ENCODE results near the gene OR2A12.

DNA sequence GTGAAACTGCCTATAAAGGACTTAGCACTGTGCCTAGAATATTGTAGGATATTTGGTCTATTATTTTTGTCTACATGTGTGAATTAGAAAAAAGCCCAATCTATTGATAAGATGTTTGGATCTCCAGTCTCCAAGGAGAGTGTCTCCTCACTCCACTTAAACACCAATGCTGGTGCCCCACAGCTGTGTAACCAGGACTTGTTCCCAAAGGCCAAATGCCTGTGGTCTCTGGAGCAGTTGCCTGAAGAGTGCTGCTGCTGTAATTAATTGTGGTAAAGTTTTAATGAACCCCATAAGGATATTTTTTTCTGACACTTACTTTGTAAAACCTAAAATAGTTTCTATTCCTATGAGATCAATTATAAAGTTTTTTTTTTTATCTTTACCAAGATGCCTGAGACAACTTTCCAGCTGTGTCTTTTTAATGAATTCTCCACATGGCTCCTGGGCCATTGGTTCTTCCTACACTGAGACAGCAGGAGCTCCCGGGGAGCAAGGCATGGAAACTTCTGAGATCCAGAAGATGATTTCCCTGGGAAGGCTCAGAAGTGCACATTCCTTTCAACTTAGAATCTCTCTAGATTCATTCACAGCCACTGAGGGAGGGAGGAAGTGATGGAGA lies 48.6 kb upstream of the OR2A12 start:
- TF ChIP-seq POLR2A (IDR thresholded peaks at IDR 0.05; ENCODE audit: low read depth, low read length), result no peak
- TF ChIP-seq POLR2AphosphoS5 (IDR thresholded peaks at IDR 0.05; ENCODE audit: low read depth, low read length), result no peak

All from GM12892 (cell line).